Effector memory CD4-positive, alpha-beta T cell (primary cell): ENCODE measurements around the gene INSC.

ENCODE experiments used
- DNase-seq, 3 donors: peaks; one replicate each; pipeline ENCODE4 v3.0.0-alpha.2; 2020
- H3K27ac ChIP-seq: 2 replicates; pipeline ENCODE4 v1.7.0; 2013; ENCODE audit warnings: mild to moderate bottlenecking, low read length, moderate library complexity; ENCODE audit not compliant: insufficient read depth, poor library complexity, severe bottlenecking
- H3K27me3 ChIP-seq: replicated peaks from 2 replicates; pipeline ENCODE4 v1.7.0; 2013; ENCODE audit warnings: mild to moderate bottlenecking, low read length; ENCODE audit not compliant: insufficient read depth, control insufficient read depth, poor library complexity, severe bottlenecking
- H3K36me3 ChIP-seq: 2 replicates; pipeline ENCODE4 v1.7.0; 2013; ENCODE audit warnings: mild to moderate bottlenecking, low read length, moderate library complexity; ENCODE audit not compliant: control insufficient read depth, insufficient read depth
- H3K4me1 ChIP-seq: 2 replicates; pipeline ENCODE4 v1.7.0; 2013; ENCODE audit warnings: low read length, mild to moderate bottlenecking; ENCODE audit not compliant: control insufficient read depth, insufficient read depth, poor library complexity, severe bottlenecking
- H3K4me3 ChIP-seq: 2 replicates; pipeline ENCODE4 v1.7.0; 2013; ENCODE audit warnings: low read length, low read depth, mild to moderate bottlenecking; ENCODE audit not compliant: insufficient read depth, poor library complexity, severe bottlenecking
- H3K9me3 ChIP-seq: 2 replicates; pipeline ENCODE4 v1.7.0; 2013; ENCODE audit warnings: mild to moderate bottlenecking, low read length, moderate library complexity; ENCODE audit not compliant: control insufficient read depth

The INSC gene

GRCh38 chr11:15124528-15124927 is 9.8 kb downstream of the INSC start:
- no peak for DNase-seq
- no peak overlapping the region for H3K27ac ChIP-seq
- no peaks in the 10 kb centered on the region for H3K36me3 ChIP-seq
- H3K27me3 ChIP-seq = peaks cover 7% of the 10 kb centered on the region
- H3K9me3 ChIP-seq = no peaks in the 10 kb centered on the region
- no peak overlapping the region for H3K4me3 ChIP-seq
- H3K4me1 ChIP-seq = no peaks in the 10 kb centered on the region

GRCh38 chr11:15127341-15127740 is 12.6 kb downstream of the INSC start:
- no peak overlapping the region for H3K4me3 ChIP-seq
- H3K36me3 ChIP-seq = no peaks in the 10 kb centered on the region
- no peaks in the 10 kb centered on the region for H3K4me1 ChIP-seq
- H3K27me3 ChIP-seq = peaks cover 4% of the 10 kb centered on the region
- no peak for DNase-seq
- H3K27ac ChIP-seq = no peak overlapping the region
- no peaks in the 10 kb centered on the region for H3K9me3 ChIP-seq

DNA sequence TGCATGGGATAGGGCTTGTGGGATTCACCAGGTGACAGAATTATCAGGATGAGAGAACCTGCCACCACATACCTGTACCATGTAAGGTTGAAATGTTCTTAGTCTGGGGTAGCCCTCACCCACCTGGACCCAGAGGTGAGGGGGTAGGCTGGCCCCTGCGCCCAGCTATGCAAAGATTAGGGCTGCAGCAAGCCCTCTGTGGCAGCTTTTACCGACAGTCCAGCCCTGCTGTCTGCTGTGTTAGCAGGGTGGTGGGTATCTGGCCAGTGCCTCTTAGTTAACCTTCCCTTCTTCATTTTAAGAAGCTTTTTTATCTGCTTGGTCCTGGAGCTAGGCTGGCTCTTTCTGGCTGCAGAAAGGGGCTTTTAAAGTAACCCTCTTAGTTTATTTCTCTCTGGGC is 13.9 kb downstream of the INSC start:
- Histone ChIP-seq H3K4me1 (no peaks in the 10 kb centered on the region), H3K27ac (no peak overlapping the region), H3K4me3 (no peak overlapping the region), H3K9me3 (no peaks in the 10 kb centered on the region), H3K27me3 (no peaks in the 10 kb centered on the region), H3K36me3 (no peaks in the 10 kb centered on the region)
- no peak for DNase-seq

GRCh38 chr11:15136166-15136565 is 21.4 kb downstream of the INSC start:
- Histone ChIP-seq H3K4me1 (no peaks in the 10 kb centered on the region), H3K27ac (no peak overlapping the region), H3K36me3 (no peaks in the 10 kb centered on the region), H3K4me3 (no peak overlapping the region), H3K9me3 (no peaks in the 10 kb centered on the region), H3K27me3 (no peaks in the 10 kb centered on the region)
- DNase-seq = no peak

GRCh38 chr11:15139096-15139770 is 24.5 kb downstream of the INSC start:
- H3K27me3 ChIP-seq = no peaks in the 10 kb centered on the region
- H3K4me3 ChIP-seq = no peak overlapping the region
- H3K9me3 ChIP-seq = no peaks in the 10 kb centered on the region
- no peaks in the 10 kb centered on the region for H3K4me1 ChIP-seq
- DNase-seq = no peak
- no peak overlapping the region for H3K27ac ChIP-seq
- no peaks in the 10 kb centered on the region for H3K36me3 ChIP-seq

GRCh38 chr11:15139958-15140659 is 25.4 kb downstream of the INSC start:
- no peak for DNase-seq
- no peaks in the 10 kb centered on the region for H3K36me3 ChIP-seq
- H3K4me3 ChIP-seq = no peak overlapping the region
- no peak overlapping the region for H3K27ac ChIP-seq
- H3K27me3 ChIP-seq = no peaks in the 10 kb centered on the region
- no peaks in the 10 kb centered on the region for H3K4me1 ChIP-seq
- H3K9me3 ChIP-seq = no peaks in the 10 kb centered on the region

DNA sequence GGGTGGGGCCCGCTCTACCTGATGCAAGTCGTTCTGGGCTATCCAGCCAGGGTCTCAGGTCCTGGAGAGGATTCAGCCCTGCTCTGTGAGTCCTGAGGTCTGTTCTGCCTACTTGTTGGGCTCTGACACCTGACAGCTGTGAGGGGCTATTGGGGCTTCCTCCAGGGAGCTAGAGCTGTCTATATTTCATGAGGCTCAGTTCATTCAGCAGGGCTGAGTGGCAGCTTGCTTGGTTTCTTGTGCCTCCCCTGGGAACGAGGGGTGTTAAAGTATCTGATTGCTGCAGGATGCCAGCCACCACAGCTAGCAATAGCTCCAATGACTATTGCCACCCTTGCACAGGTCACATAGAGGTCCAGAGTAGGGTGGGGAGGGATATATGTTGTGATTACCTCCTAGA is 26.7 kb downstream of the INSC start:
- no peaks in the 10 kb centered on the region for H3K36me3 ChIP-seq
- no peaks in the 10 kb centered on the region for H3K4me1 ChIP-seq
- no peaks in the 10 kb centered on the region for H3K9me3 ChIP-seq
- DNase-seq = no peak
- no peak overlapping the region for H3K27ac ChIP-seq
- H3K27me3 ChIP-seq = no peaks in the 10 kb centered on the region
- H3K4me3 ChIP-seq = no peak overlapping the region

- no peak overlapping the region for H3K4me3 ChIP-seq
- no peaks in the 10 kb centered on the region for H3K36me3 ChIP-seq
- H3K9me3 ChIP-seq = no peaks in the 10 kb centered on the region
- no peaks in the 10 kb centered on the region for H3K4me1 ChIP-seq
- H3K27me3 ChIP-seq = no peaks in the 10 kb centered on the region
- DNase-seq = no peak
- H3K27ac ChIP-seq = no peak overlapping the region
Observed at GRCh38 chr11:15142838-15143237, 28.1 kb downstream of the INSC start.

DNA sequence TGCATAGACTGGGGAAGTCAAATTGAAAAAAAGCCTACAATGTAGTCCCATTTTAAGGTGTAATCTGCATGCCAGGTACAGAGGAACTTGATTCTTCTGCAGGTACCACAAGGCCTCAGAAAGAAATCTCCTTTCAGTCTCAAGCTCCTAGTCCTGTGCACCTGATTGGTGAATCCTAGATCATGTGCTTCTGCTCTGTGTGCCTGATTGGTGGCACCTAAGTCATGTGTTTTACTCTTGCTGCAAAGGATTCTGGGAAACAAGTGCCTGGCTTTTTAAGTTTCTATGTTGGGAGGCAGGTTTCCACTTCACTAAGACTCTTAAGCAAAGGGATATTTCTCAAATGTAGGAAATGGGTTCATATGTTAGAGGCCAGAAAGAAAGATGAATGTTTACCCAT is 29.1 kb downstream of the INSC start:
- Histone ChIP-seq H3K36me3 (no peaks in the 10 kb centered on the region), H3K9me3 (no peaks in the 10 kb centered on the region), H3K27me3 (no peaks in the 10 kb centered on the region), H3K4me3 (no peak overlapping the region), H3K4me1 (no peaks in the 10 kb centered on the region), H3K27ac (no peak overlapping the region)
- DNase-seq = no peak

DNA sequence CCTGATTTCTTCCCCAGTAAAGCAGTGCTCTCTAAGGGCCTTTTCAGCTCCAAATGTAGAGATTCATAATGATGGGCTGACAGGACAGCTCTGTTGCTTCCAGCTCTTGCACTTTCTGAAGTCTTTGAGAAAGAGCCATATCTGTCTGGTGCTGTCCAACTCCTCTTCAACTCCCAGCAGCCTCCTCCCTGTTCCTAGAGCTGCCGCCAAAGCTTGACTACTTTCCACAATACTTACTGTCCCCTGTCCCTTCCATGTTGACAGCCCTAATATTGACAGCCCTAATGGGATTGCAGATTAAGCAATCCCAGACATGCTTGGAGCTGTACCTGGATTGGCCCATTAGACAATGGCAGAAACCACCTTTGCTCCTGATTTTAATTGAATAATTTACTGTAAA is 29.6 kb downstream of the INSC start:
- Histone ChIP-seq H3K9me3 (no peaks in the 10 kb centered on the region), H3K27me3 (no peaks in the 10 kb centered on the region), H3K4me1 (no peaks in the 10 kb centered on the region), H3K36me3 (no peaks in the 10 kb centered on the region), H3K27ac (no peak overlapping the region), H3K4me3 (no peak overlapping the region)
- no peak for DNase-seq
